Cardiac muscle cell (in vitro differentiated cells and primary cell): ENCODE results near the gene ROS1. TPM values are rescaled to one million over a fixed set of nuclear protein-coding genes. Genes with fewer than 3 reads are reported as not detected.

Experiments
- DNase-seq, 2 donors: peaks; one replicate each; pipeline versions ENCODE4 v3.0.0 to v3.0.0-alpha.2; 2010 to 2017; ENCODE audit warnings: low read depth in 1 of 2, low spot score in 1 of 2
- H3K27ac ChIP-seq: fragments of 200-600 bp; sonication (generic); 2 replicates; pipeline ENCODE4 v1.5.1; 2016
- H3K27me3 ChIP-seq: fragments of 200-600 bp; sonication (generic); 2 replicates; pipeline ENCODE4 v1.6.0; 2016; ENCODE audit warnings: control low read depth
- H3K36me3 ChIP-seq: fragments of 200-600 bp; sonication (generic); 2 replicates; pipeline ENCODE4 v1.5.1; 2016; ENCODE audit warnings: control low read depth
- H3K4me1 ChIP-seq: fragments of 200-600 bp; sonication (generic); 2 replicates; pipeline ENCODE4 v1.8.1; 2017; ENCODE audit warnings: low read depth, mild to moderate bottlenecking, mixed run types
- H3K4me3 ChIP-seq: fragments of 200-600 bp; sonication (generic); 2 replicates; pipeline ENCODE4 v1.5.1; 2016; ENCODE audit warnings: mild to moderate bottlenecking
- H3K9me3 ChIP-seq: fragments of 200-600 bp; sonication (generic); 2 replicates; pipeline ENCODE4 v1.5.1; 2017; ENCODE audit warnings: low read depth, mild to moderate bottlenecking, control low read depth
- polyA plus RNA-seq: library from polyadenylated mRNA; unstranded; fragments of >200 nt; fragmentation: Nextera tagmentation; extraction: Ambion mirVana; gene quantifications from 2 replicates; pipeline ENCODE4 v1.2.1, GENCODE V29; 2016
- total RNA-seq: library from RNA; depleted of rRNA; stranded (reverse); fragments of >200 nt; gene quantifications from 2 replicates; pipeline ENCODE4 v1.2.3, GENCODE V29; 2016
- TF ChIP-seq, protein P1 (sequence below): IDR thresholded peaks from 2 replicates; pipeline ENCODE4 v1.5.1; 2012; ENCODE audit warnings: low read depth, mild to moderate bottlenecking, low read length

The ROS1 gene
- total and polyA plus RNA-seq, 2 experiments from 2014 or later = not detected

DNA sequence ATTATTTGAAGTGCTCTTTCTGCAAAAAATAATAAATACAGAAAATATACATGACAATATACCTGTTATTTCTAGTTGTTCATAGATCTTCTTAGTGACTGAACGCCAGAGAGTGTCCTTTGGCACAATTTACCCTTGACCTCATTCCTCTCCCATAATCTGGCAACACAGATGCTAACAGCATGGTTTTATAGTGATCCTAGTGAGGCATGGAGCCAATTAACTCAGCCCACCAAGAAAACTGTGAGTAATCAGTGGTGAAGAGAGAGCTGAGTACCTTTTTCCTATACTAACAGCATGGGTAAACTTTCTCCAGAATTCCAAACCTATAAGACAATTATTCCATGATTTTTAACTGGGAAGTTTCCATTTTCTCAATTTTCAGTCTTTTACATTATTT lies 99.3 kb downstream of the ROS1 start:
- TF ChIP-seq, protein P1, sequence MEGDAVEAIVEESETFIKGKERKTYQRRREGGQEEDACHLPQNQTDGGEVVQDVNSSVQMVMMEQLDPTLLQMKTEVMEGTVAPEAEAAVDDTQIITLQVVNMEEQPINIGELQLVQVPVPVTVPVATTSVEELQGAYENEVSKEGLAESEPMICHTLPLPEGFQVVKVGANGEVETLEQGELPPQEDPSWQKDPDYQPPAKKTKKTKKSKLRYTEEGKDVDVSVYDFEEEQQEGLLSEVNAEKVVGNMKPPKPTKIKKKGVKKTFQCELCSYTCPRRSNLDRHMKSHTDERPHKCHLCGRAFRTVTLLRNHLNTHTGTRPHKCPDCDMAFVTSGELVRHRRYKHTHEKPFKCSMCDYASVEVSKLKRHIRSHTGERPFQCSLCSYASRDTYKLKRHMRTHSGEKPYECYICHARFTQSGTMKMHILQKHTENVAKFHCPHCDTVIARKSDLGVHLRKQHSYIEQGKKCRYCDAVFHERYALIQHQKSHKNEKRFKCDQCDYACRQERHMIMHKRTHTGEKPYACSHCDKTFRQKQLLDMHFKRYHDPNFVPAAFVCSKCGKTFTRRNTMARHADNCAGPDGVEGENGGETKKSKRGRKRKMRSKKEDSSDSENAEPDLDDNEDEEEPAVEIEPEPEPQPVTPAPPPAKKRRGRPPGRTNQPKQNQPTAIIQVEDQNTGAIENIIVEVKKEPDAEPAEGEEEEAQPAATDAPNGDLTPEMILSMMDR = no peak
- H3K4me3 ChIP-seq = no peak overlapping the region
- no peaks in the 10 kb centered on the region for H3K27me3 ChIP-seq
- no peaks in the 10 kb centered on the region for H3K4me1 ChIP-seq
- H3K9me3 ChIP-seq = no peaks in the 10 kb centered on the region
- DNase-seq = no peak
- no peaks in the 10 kb centered on the region for H3K36me3 ChIP-seq
- no peak overlapping the region for H3K27ac ChIP-seq

DNA sequence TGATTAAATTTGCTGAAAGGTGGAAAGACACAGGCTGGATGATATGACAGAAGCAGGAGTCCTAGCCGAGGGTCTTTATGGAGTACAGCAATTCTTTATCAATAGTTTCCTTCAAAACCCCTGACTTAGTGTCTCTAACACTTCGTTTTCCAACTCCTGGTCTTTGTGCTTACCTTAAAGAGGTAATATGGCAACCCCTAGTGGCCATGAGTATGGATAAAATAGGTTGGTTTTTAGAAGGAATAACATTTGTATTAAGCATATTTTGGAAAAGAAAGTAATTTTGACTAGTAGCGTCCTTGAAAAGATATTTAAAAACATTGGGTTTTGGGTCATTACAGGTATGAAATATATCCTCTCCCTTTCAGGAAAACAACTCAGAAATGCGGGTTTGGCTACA lies 108.5 kb downstream of the ROS1 start:
- Histone ChIP-seq H3K27ac (no peak overlapping the region), H3K4me1 (peaks cover 4% of the 10 kb centered on the region), H3K4me3 (no peak overlapping the region), H3K36me3 (no peaks in the 10 kb centered on the region), H3K27me3 (no peaks in the 10 kb centered on the region), H3K9me3 (no peaks in the 10 kb centered on the region)
- DNase-seq = peak; percentile 11 to 31
- TF ChIP-seq, protein P1 = peak; percentile 25

DNA sequence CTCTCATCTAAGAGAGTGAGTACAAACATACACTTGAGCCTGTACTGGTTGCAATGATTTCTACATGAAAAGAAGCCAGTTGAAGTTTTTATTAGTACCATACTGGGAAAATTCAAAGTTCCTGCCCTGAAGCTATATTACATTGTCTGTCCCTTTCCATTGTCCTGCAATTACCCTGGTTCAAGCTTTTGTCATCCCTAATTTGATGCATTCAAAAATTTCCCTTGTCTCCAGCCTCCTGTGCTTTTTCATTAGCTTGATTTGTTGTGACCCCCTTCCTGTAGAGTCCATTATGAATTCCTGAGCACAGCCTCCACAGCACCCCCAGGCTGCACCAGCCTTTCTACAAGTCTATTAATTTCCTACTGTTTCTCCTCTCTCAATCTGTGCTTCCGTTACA lies 114.0 kb downstream of the ROS1 start:
- Histone ChIP-seq H3K9me3 (no peaks in the 10 kb centered on the region), H3K4me1 (peaks cover 4% of the 10 kb centered on the region), H3K27ac (no peak overlapping the region), H3K4me3 (no peak overlapping the region), H3K27me3 (no peaks in the 10 kb centered on the region), H3K36me3 (no peaks in the 10 kb centered on the region)
- TF ChIP-seq, protein P1 = no peak
- DNase-seq = no peak

DNA sequence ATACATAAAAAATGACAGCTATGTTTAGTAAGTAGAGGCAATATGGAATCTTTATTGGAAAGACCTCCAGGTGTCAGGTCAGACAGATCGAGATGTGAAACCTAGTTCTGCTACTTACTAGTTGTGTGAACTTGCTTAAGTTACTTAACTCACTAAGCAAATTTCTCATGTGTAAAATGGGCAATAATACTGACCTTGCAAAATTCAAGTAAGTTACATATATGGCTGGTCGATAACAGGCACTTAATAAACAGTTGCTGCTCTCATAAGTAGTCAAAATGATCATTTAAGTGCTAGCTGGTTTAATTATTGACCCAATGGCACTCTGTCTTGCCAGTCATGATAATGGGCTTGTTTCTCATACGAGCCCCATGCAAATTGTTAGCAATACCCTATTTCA lies 114.4 kb downstream of the ROS1 start:
- no peak for DNase-seq
- Histone ChIP-seq H3K27me3 (no peaks in the 10 kb centered on the region), H3K36me3 (no peaks in the 10 kb centered on the region), H3K4me3 (no peak overlapping the region), H3K9me3 (no peaks in the 10 kb centered on the region), H3K27ac (no peak overlapping the region), H3K4me1 (peaks cover 4% of the 10 kb centered on the region)
- TF ChIP-seq, protein P1 = no peak

DNA sequence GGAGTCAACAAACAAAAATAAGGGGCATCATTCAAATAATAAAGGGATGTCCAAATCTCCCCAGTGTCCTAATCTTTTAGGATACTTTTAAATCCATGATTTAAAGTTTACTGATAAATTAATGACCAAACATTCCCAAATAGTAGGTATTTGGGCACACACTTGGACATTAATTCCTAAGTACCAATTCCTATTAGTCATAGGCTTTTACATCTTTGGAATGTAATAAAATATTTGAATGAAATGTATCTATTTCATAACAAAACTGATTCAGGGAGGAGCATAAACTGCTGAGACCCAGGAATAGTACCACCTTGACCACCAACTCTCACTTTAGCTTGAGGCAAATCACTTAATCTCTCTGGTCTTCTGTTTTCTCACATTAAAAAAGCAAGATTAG lies 116.1 kb downstream of the ROS1 start:
- H3K27ac ChIP-seq = no peak overlapping the region
- DNase-seq = no peak
- no peaks in the 10 kb centered on the region for H3K36me3 ChIP-seq
- no peak overlapping the region for H3K4me3 ChIP-seq
- TF ChIP-seq, protein P1 = no peak
- H3K27me3 ChIP-seq = no peaks in the 10 kb centered on the region
- H3K4me1 ChIP-seq = no peaks in the 10 kb centered on the region
- H3K9me3 ChIP-seq = no peaks in the 10 kb centered on the region

DNA sequence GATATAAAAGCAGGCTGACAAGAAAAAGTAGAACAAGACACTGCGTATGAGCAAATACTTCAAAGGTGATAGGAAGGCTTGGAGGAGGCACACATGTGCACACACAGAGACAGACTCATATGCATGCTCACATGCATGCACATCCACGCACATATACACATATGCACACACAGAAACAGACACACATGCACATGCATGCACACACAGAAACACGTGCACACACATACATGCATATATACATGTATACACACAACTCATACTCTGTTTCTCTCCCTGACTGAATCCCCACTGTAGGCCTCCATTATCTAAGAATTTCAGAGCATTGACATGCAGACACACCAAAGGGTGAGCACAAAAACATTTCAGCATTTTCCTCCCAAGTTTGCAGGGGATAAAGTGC lies 116.7 kb downstream of the ROS1 start:
- DNase-seq = no peak
- TF ChIP-seq, protein P1 = no peak
- H3K4me1 ChIP-seq = no peaks in the 10 kb centered on the region
- no peaks in the 10 kb centered on the region for H3K9me3 ChIP-seq
- H3K4me3 ChIP-seq = no peak overlapping the region
- no peaks in the 10 kb centered on the region for H3K27me3 ChIP-seq
- no peaks in the 10 kb centered on the region for H3K36me3 ChIP-seq
- H3K27ac ChIP-seq = no peak overlapping the region
